GM18861 (cell line): ENCODE measurements around the gene ZMAT5.

Experiments
- ATAC-seq: cut with Tn5 transposase; IDR thresholded peaks from one replicate; pipeline ENCODE4 v1.9.1; 2021; ENCODE audit not compliant: unreplicated experiment

Gene ZMAT5

GRCh38 chr22:29787371-29787980, 20.7 kb upstream of the ZMAT5 start:
- ATAC-seq: no peak

- ATAC-seq: no peak
Observed at GRCh38 chr22:29786031-29786430, 19.2 kb upstream of the ZMAT5 start.

- no peak for ATAC-seq
Observed at GRCh38 chr22:29784451-29785361, 17.9 kb upstream of the ZMAT5 start.

- no peak for ATAC-seq
Observed at GRCh38 chr22:29782061-29782845, 15.4 kb upstream of the ZMAT5 start.

GRCh38 chr22:29780748-29781676, 14.2 kb upstream of the ZMAT5 start:
- no peak for ATAC-seq

- ATAC-seq: no peak
Observed at GRCh38 chr22:29780220-29780619, 13.4 kb upstream of the ZMAT5 start.

- ATAC-seq: no peak
Observed at GRCh38 chr22:29773233-29773632, 6.4 kb upstream of the ZMAT5 start.

GRCh38 chr22:29772170-29772641, 5.4 kb upstream of the ZMAT5 start:
- no peak for ATAC-seq

- no peak for ATAC-seq
Observed at GRCh38 chr22:29769723-29770321, 3.0 kb upstream of the ZMAT5 start.

GRCh38 chr22:29768052-29768693, 1.4 kb upstream of the ZMAT5 start:
- no peak for ATAC-seq

- ATAC-seq: peak; percentile 50
Observed at GRCh38 chr22:29767171-29768051, 604 bp upstream of the ZMAT5 start, which contains the start of gene UQCR10. TSS of gene UQCR10 (plus strand) at chr22:29767369. CDS start at chr22:29767399, 30 bp downstream.

- ATAC-seq: no peak
Observed at GRCh38 chr22:29765905-29766631, 739 bp downstream of the ZMAT5 start.

GRCh38 chr22:29762263-29762662, 4.5 kb downstream of the ZMAT5 start:
- ATAC-seq: no peak

- ATAC-seq: no peak
Observed at GRCh38 chr22:29758959-29759358, 7.8 kb downstream of the ZMAT5 start.

GRCh38 chr22:29758068-29758622, 8.7 kb downstream of the ZMAT5 start:
- ATAC-seq: no peak

- ATAC-seq: no peak
Observed at GRCh38 chr22:29757096-29757495, 9.7 kb downstream of the ZMAT5 start.

GRCh38 chr22:29756341-29756740, 10.5 kb downstream of the ZMAT5 start:
- ATAC-seq: no peak
